DMS153 treated with DMSO at 0.1 percent for 48 hours (cell line): ENCODE results near the gene CHMP4B.

Experiments
- DNase-seq: peaks from one replicate; lab custom pipeline; 2025; ENCODE audit not compliant: unreplicated experiment; lab: John Stamatoyannopoulos, UW

Gene CHMP4B

DNA sequence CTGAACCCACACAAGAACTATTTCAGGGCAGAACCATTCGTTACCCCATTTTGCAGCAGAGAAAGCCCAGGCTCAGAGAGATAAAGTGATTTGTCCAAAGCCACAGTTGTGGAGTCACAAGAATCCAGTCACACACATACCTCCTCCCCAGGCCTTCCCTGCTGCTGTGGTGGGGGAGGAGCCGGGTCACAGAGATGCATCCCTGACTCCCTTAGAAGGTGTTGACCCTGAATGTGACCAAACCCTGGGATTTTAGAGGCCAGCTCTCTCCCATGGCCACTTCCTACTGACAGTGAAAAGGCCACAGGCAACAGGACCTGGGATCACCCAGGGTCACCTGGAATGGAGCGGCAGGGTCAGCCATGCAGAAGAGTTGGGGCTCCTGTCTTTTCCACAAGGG, 48.6 kb downstream of the CHMP4B start:
- DNase-seq, result no peak

DNA sequence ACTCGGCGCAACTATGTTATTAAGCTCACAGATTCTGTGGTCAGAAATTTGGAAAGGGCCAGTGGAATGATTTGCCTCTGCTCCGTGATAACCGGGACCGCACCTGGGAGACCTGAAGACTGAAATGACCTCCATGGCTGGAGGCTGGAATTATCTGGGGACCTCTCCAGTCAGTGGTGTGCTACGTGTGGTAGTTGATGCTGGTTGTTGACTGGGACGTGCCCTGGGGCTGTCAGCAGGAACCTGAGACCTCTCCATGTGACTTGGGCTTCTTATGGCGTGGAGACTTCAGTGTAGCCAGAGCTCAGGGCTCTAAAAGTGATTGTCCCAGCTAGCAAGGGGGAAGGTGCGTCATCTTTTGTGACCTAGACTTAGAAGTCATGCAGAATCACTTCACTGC, 50.3 kb downstream of the CHMP4B start:
- no peak for DNase-seq

DNA sequence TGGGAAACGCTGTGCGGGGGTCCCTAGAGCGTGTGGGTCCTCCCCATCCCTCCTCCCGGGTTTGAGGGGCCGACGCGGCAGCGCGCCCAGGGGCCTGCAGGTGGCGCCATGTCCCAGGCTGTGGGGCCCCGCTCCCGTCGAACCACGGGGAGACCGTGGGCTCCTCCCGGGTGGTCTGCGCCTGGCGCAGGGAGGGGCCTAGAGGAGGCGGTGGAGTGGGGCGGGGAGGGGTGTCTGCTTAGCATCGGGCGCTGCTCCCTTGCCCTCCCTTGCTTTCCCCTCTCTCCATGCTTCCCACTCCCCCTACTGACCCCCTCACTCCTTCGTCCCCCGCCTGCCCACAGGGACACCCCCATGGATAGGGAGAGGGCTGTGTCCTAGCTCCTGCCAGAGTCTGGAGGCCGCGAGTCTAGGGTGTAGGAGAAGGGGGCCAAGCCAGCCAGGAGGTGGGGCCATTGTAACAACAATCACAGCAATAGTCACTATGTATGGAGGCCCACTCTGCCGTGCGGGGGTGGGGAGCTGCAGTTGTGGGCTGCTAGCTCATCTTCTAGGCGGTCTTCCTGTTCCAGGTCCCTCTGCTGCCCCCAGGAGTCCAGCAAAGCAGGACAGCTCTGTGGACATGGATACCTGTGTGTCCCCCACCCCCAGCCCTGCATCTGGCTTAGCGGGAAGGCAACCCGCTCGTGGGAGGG, 51.7 kb downstream of the CHMP4B start:
- DNase-seq, result no peak

DNA sequence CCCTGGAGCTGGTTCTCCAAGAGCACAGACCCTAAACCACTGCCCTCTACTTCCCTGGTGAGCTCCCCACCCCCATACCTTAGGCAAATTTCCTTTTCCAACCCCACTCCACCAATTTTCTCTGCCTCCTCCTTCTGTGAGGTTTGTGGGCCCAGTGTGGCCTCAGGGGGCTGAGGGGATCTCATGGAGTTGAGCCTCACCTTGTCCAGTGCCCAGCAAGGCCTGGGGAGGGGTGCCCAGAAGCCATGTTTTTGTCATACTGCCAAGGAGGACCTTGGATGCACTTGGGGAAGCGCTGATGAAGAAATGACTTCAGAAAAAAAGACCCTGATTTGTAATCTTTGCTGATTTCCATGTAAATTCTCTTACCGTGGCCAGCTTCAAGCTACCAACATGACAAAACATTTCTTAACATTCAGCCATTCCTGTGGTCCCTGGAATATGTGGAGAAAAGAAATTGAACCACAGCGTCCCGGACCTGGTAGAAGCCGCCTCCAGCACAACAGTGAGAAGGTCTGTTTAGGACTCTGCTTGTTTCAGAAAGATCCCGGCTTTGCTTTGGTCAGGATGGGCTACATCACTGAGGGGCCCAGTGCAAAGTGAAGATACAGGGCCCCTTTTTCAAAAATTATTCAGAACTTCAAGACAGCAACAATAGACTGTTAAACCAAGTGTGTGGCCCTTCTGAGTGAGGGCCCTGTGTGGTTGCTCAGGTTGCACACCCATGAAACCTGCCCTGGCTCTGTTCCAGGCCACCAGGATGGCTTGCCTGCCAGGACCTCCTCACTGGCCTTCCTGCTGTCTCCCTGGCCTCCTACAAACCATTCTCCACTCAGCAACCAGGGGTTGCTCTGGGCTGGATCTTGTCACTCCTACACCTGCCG, 52.5 kb downstream of the CHMP4B start:
- no peak for DNase-seq

DNA sequence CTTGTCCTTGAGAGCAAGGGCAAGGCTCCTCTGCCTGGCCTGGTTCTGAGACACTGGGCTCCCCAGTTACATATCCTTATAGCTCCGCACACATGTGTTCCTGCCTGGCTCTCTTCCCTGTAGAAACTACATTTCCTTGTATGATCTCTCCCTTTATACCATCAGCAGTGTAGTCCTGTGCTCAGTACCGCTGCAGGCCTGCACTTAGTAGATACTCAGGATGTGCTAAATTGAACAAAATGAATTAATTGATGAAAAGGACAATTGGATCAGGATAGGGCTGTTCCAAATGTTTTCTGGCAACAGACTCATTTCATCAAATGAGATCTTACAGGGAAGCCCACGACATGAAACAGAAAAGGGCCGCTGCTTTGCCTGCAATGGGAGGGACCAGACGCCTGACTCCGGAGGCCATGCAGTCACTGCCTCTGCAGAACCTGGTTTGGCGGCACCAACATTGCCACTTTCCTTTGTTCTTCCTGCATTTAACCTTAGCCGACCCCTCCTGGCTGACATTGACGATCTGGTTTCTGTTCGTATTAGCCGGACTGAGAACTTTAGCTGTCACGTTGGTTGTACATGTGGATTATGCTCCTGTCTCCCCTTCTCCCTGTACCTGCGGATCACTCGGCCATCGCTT, 53.3 kb downstream of the CHMP4B start:
- DNase-seq, result no peak

DNA sequence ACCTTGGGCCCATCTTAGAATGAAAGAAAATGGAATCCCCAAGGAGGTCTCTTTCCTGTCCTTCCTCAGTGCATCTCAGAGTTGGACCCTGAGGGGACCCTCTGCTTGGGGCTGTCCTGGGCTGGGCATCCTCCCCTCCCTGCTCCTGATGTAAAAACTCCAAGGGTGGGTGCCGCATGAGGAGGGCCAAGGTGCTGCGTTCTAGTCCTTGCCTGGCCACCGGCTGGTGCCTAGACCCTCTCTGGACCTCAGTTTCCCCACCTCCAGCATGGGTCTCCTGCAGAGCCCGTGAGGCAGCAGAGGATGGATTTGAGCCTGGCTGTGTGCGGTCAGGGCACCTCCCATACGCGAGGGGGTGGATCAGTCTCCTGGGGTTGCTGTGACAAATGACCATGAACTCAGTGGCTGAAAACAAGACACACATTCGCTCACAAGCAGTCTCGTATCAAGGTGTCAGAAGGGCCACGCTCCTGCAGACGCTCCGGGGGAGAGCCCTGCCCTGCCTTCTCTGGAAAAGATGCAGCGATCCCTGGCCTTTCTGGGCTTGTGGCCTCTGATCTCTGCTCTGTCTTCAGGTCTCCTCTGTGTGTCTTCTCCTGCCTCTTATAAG, 54.7 kb downstream of the CHMP4B start:
- no peak for DNase-seq

DNA sequence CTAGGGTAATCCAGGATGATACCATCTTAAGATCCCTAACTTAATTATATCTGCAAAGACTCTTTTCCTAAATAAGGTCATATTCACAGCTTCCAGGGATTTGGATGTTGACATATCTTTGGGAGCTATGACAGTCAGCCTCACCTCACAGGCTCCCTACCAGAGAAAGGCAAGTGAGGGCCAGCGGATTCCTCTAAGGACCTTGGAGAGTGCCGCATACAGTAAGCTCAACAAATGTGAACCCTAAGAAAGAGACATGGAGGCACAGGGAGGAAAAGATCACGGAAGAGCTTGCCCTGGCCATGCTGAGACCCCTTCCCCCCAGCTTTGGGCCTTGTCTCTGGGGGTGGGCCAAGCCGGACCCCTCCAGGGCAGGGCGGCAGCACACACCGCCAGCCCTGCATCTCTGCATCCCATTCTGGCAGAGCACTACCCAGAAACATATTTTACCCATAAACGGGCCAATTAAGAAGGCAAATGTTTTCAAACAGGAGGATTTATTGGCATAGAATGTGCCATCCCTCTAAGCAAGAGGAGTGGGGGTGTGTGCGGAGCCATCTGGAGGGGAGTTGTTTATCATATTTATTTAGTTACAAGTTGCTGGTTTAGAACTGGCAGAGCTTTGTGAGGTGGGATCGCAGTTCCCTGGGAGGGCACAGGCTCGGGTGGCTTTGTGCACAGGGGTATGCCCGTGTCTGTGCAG, 55.4 kb downstream of the CHMP4B start:
- no peak for DNase-seq

DNA sequence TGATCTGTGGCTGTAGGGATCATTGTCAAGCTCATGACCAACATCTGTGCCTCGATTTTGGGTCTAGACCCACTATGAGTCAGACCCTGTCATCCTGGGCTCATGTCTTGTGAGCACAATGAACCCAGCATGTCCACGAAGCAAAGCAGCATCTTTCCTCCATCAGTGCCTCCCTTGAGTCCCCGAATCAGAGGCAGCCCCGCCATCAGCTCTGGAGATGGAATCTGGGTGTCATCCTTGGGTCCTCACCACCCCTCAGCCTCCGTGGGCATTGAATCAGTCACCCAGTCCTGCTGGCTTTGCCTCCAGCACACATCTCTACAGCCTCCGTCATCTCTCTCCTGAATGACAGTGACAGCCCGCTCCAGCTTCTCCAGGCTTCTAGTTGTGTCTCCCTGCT, 56.9 kb downstream of the CHMP4B start:
- DNase-seq, result no peak

DNA sequence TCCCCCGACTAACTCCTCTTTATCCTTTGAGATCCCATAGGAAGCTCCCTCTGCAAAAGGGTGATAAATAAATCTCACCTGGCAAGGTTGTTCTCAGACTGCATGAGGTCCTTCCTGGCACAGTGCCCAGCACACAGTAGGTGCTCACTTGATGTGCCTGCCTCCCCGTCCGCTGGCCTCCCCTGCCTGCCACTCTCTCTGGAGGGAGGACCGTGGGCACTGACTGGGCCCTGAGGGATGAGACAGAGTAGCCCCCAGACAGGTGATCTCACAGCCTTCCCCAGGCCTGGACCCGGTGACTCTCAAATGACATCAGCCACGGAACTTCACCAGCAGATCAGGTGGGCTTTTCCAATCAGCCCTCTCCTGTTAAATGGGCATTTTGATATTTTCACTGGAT, 57.4 kb downstream of the CHMP4B start:
- no peak for DNase-seq

DNA sequence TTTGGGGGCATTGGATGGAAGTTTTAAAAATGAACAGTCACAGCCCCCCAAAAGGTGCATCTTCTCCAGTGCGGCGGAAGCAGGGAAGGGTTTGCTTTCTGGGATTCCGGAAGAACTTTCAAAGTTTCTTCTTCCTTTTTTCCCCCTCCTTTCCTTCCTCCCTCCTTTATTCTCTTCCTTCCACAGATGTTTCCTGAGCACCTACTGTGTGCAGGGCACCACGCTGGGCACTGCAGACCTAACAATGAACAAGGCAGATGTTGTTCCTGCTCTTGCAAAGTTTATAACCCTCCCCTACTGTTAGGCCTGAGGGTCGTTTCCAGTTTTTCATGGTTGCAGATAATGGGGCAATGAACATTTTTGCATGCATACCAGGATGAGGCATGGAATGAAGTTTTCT, 58.1 kb downstream of the CHMP4B start:
- DNase-seq, result no peak

DNA sequence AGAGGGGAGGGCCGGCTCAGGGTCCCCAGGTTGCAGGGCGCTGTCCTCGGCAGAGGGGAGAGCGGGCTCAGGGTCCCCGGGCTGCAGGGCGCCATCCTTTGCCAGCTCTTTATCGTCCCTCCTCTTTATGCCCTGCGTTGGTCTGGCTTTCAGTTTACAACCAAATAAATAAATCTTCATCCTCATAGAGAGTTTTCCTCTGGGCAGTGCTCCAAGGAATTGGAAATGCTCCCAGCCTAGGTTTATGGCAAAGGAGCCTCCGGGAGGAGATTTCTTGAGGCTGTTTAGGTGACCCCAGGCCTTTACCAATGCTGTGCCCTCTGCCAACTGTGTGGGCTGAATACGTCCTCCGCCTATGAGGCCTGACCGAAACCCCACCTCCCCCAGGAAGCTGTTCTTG, 60.2 kb downstream of the CHMP4B start:
- no peak for DNase-seq

DNA sequence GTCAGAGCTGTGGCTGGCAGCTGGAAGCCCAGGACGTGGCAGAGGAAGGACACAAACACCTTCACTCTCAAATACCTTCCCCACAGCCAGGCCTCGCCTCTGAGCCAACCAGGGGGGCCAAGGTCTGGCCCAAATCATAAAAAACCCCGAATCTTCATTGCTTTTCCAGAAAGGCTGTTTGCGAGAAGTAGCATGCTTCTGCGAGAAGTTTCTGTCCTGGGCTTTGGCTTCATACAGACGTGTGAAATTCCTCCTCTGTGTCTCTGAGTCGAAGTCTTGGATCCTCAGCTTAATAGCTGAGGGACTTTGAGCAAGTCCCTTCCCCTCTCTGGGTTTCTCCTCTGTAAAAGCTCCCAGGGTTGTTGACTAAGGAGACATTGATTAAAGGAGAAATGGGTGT, 63.0 kb downstream of the CHMP4B start:
- DNase-seq, result no peak

DNA sequence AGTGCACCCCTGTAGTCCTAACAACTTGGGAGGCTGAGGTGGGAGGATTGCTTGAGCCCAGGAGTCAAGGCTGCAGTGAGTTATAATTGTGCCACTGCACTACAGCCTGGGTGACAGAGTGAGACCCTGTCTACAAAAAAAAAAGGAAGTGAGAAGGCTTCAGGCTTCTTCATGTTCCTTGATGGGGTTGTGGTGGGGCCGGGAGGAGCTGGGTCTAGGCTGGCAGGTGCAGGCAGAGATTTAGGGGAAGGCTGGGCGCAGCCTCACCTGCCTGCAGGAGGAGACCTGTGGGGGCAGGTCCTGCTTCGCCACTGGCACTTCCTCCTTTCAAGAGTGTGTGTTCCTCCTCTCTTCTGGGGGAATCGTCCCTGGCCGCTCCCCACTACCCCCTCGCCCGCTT, 63.9 kb downstream of the CHMP4B start:
- no peak for DNase-seq

DNA sequence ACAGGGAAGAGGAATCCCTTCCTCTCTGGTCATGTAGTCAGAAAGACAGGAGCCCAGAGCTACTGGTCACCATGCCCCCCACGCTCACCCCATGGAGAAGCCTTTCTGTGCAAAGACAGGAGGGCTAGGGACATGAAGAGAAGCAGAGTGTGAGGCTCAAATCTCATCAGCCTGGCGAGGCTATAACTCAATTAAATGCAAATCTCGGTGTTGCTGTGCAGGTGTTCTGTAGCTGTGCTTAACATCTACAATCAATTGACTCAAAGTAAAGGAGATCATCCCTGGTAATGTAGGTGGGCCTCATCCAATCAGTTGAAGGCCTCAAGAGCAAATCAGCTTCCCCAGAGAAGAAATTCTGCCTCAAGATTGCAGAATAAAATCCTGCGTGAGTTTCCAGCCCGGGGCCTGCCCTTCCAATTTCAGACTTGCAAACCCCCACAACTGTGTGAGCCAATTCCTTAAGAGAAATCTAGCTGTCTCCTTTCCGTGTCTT, 64.4 kb downstream of the CHMP4B start:
- no peak for DNase-seq

DNA sequence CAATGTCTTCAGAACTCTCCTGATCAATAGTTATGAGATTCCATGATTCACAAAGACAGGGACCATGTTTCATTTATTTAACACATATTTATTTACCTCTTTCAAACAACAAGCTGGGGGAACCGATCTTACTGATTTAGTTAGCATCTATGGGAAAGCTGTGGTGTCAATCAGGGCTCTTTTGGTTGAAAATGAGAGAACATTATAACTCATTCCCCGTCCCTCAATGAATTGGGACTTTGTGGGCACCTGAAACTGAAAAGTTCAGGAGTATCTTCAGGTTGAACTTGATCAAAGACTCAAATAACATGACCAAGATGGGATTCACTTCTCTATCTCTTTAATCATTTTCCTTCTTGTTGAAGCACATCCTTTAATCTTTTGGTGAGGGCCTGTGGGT, 67.4 kb downstream of the CHMP4B start:
- no peak for DNase-seq

DNA sequence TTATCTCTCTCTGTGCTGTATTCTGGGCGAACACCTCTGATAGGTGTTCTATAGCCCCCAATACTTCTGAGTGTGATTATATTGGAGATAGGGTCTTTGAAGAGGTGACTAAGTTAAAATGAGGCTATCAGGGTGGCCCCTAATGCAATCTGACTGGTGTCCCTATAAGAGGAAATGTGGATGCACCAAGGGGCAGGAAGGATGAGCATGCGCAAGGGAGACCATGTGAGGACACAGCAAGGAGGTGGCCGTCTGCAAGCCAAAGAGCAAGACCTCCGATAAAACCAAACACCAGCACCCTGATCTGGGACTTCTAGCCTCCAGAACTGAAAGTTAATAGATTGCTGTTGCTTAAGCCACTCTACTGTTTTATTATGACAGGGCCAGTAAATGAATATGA, 69.2 kb downstream of the CHMP4B start:
- no peak for DNase-seq

DNA sequence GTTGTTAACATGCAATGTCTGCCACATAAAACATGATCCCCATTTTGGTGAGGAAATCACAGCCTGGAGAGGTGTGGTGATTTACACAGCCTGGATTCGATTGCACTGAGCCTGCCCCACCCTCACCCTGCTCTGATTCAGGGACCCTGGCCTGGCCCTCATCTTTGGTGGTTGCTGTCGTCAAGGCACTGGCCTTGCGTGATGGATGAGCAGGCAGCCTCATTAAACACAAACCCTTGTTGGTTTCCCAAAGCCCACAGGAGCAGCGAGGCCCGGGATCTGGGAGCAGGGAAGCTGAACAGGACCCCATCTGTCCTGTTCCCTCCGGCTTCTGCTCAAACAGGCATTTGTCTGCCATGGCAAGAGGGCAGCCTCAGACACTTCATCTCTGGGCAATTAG, 70.8 kb downstream of the CHMP4B start:
- no peak for DNase-seq

DNA sequence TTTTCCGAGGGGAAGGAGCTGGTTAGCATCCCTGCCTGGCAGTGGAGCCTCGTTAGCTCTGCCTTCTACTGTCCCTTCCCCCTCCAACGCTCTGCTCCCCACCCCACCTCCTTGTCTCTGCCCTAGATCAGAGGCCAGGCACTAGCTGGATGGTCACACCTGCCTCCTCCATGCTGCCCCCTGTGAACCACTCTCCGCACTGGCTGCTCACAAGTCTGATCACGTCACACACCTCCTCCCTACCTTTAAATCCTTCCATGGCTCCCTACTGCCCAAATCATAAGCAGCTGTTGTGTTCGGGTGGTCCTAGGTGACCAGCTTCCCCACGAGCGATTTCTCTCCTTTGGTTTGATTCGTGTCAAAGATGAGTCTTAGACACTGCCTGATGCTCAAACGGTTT, 71.3 kb downstream of the CHMP4B start:
- DNase-seq, result no peak

DNA sequence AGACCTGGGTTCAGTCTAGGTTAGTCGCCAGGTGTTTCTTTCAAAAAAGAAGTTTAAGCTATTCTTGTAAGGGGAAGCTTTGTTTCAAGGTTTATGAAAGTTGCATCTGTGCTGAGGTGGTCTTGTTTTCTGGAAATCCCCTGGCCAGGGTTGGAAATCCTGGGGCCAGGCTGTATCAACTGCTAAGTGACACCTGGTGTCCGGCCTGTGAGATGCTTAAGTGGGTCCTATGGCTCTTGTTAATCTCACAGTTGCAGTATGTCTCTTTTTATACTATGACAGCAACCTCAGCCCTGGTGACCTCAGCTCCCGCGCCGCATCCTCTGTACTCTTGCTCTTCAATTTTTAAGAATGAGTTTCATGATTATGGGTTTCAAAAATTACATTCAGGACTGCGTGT, 72.0 kb downstream of the CHMP4B start:
- no peak for DNase-seq

DNA sequence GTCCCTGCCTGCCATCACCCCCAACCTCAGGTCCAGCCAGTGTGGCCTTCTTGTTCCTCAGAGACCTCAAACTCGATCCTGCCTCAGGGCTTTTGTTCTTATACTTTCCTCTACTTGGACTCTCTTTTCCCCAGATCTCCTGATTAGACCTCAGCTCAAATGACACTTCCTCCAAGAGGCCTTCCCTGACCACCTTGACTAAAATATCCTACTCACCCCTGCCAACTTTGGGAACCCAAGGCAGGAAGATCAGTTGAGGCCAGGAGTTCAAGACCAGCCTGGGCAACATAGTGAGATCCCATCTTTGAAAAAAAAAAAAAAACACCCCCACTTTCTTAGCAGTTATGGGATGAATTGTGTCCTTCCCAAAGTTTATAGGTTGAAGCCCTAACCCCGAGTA, 73.5 kb downstream of the CHMP4B start:
- no peak for DNase-seq

DNA sequence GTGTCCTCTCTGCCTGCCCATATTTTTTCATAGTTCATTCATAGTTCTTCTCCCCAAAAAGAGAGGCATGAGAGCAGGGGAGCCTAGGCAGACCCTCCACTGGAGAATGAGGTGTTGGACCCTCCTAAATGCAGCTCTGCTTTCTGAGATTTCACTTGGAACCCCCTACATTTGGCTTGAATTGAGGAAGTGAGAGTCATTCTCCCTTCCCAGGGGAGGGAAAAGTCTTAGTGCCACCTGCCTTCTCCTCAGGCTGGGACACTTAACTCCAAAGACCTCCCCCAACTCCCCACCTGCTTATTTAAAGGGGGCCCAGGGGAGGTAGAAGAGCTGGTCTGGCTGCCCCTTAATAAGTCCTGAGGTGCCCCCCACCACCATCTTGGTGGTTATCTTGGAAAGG, 78.2 kb downstream of the CHMP4B start:
- DNase-seq, result no peak
